A549 (cell line): ENCODE measurements around the gene ALB.

Experiments used
- CEBPB ChIP-seq, 2 experiments: fragments of >200 bp in 1 of 2; sonication (Bioruptor Twin) in 1 of 2; formaldehyde crosslinking in 1 of 2; IDR thresholded peaks; 2 replicates each; pipeline ENCODE4 v1.6.1; 2012 to 2016
- CTCF ChIP-seq: fragments of >200 bp; sonication (Bioruptor Twin); formaldehyde crosslinking; IDR thresholded peaks from 3 replicates; pipeline ENCODE4 v1.5.1; 2016
- MYC ChIP-seq: IDR thresholded peaks from 2 replicates; pipeline ENCODE4 v1.6.1; 2012; ENCODE audit warnings: mild to moderate bottlenecking, inconsistent platforms, low read length, improper control_type of control experiment, borderline replicate concordance
- PBX3 ChIP-seq: IDR thresholded peaks from 2 replicates; pipeline ENCODE4 v1.6.1; 2012
- POLR2A ChIP-seq: IDR thresholded peaks from 2 replicates; pipeline ENCODE4 v1.6.1; 2012; ENCODE audit warnings: mild to moderate bottlenecking, low read length
- RAD21 ChIP-seq, 2 experiments: fragments of >200 bp in 1 of 2; sonication (Bioruptor Twin) in 1 of 2; formaldehyde crosslinking in 1 of 2; IDR thresholded peaks in 1 of 2; conservative IDR thresholded peaks in 1 of 2; 2 replicates in 1 of 2; 3 replicates in 1 of 2; pipeline ENCODE4 v1.6.1; 2012 to 2018; ENCODE audit warnings: inconsistent platforms in 1 of 2
- ZFP36 ChIP-seq: fragments of 450-650 bp; IDR thresholded peaks from 2 replicates; pipeline ENCODE4 v1.6.1; 2014; ENCODE audit warnings: borderline replicate concordance; ENCODE audit not compliant: partially characterized antibody
- TF ChIP-seq, protein P1 (sequence below): fragments of 200-600 bp; sonication (generic); IDR thresholded peaks from 2 replicates; pipeline ENCODE4 v1.6.1; 2016; ENCODE audit warnings: antibody characterized with exemption, mild to moderate bottlenecking, moderate library complexity
- TF ChIP-seq, protein P2 (sequence below): IDR thresholded peaks from 2 replicates; pipeline ENCODE4 v1.6.1; 2012

- TF ChIP-seq, protein P1, sequence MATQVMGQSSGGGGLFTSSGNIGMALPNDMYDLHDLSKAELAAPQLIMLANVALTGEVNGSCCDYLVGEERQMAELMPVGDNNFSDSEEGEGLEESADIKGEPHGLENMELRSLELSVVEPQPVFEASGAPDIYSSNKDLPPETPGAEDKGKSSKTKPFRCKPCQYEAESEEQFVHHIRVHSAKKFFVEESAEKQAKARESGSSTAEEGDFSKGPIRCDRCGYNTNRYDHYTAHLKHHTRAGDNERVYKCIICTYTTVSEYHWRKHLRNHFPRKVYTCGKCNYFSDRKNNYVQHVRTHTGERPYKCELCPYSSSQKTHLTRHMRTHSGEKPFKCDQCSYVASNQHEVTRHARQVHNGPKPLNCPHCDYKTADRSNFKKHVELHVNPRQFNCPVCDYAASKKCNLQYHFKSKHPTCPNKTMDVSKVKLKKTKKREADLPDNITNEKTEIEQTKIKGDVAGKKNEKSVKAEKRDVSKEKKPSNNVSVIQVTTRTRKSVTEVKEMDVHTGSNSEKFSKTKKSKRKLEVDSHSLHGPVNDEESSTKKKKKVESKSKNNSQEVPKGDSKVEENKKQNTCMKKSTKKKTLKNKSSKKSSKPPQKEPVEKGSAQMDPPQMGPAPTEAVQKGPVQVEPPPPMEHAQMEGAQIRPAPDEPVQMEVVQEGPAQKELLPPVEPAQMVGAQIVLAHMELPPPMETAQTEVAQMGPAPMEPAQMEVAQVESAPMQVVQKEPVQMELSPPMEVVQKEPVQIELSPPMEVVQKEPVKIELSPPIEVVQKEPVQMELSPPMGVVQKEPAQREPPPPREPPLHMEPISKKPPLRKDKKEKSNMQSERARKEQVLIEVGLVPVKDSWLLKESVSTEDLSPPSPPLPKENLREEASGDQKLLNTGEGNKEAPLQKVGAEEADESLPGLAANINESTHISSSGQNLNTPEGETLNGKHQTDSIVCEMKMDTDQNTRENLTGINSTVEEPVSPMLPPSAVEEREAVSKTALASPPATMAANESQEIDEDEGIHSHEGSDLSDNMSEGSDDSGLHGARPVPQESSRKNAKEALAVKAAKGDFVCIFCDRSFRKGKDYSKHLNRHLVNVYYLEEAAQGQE = no peak
- TF ChIP-seq CTCF = no peak
- TF ChIP-seq ZFP36 = no peak
- no peak for TF ChIP-seq RAD21 (conservative IDR thresholded peaks at IDR 0.05 in 1 of 2, IDR thresholded peaks at IDR 0.05 in 1 of 2)
- TF ChIP-seq PBX3 = no peak
- TF ChIP-seq, protein P2, sequence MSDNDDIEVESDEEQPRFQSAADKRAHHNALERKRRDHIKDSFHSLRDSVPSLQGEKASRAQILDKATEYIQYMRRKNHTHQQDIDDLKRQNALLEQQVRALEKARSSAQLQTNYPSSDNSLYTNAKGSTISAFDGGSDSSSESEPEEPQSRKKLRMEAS = no peak
- TF ChIP-seq MYC = no peak
- no peak for TF ChIP-seq POLR2A
- TF ChIP-seq CEBPB (IDR thresholded peaks at IDR 0.05) = no peak
Observed at GRCh38 chr4:73421708-73422457, 17.8 kb downstream of the ALB start.
